ENCODE results near the gene SPATS2.

GRCh38 chr12:49451468-49452259, 84.4 kb downstream of the SPATS2 start:
- TF ChIP-seq POLR2A (IDR thresholded peaks at IDR 0.05; ENCODE audit: low read depth, low read length) (no peak), ZNF384 (IDR thresholded peaks at IDR 0.05; ENCODE audit: borderline replicate concordance, low read depth, low read length) (peak; percentile 35; the same call in 1 of the 2 replicates), EGR1 (IDR thresholded peaks at IDR 0.05; ENCODE audit: borderline replicate concordance in 1 of 2, low read depth in 2 of 2, low read length in 2 of 2) (no peak), USF1 (IDR thresholded peaks at IDR 0.05; ENCODE audit: borderline replicate concordance, extremely low read length, insufficient read depth, low read depth, low read length) (no peak), NRF1 (conservative IDR thresholded peaks at IDR 0.05; ENCODE audit: low read depth, low read length) (no peak), NKRF (conservative IDR thresholded peaks at IDR 0.05) (no peak), CEBPB (IDR thresholded peaks at IDR 0.05; ENCODE audit: borderline replicate concordance in 1 of 2, low read depth in 2 of 2, low read length in 2 of 2) (no peak), CTCF (IDR thresholded peaks at IDR 0.05 in 2 of 3, conservative IDR thresholded peaks at IDR 0.05 in 1 of 3; ENCODE audit: control insufficient read depth in 2 of 3, extremely low read depth in 1 of 3, insufficient read depth in 1 of 3, low read depth in 3 of 3, low read length in 3 of 3) (no peak), NFYA (IDR thresholded peaks at IDR 0.05; ENCODE audit: borderline replicate concordance, low read depth, low read length) (no peak), EZH2 (IDR thresholded peaks at IDR 0.05; ENCODE audit: borderline replicate concordance, control insufficient read depth, low read depth, low read length) (no peak), TBL1XR1 (IDR thresholded peaks at IDR 0.05; ENCODE audit: low read depth, low read length) (no peak), RCOR1 (conservative IDR thresholded peaks at IDR 0.05; ENCODE audit: low read depth, low read length) (no peak)
